ENCODE data around the gene ZDHHC16.

Gene ZDHHC16

GRCh38 chr10:97401455-97401919, 44.5 kb upstream of the ZDHHC16 start (continued):
- no peak for TF ChIP-seq ZNF404 (tag by site-specific recombination; IDR thresholded peaks at IDR 0.05)
- no peak for TF ChIP-seq ZNF37A (tag by site-specific recombination; IDR thresholded peaks at IDR 0.05)
- TF ChIP-seq WT1 (tag by site-specific recombination; IDR thresholded peaks at IDR 0.05), result peak; percentile 64; the same call in 1 of the 2 replicates
- TF ChIP-seq ZBTB10 (tag by site-specific recombination; IDR thresholded peaks at IDR 0.05), result no peak
- TF ChIP-seq ZIC2 (tag by site-specific recombination; IDR thresholded peaks at IDR 0.05), result no peak
- no peak for TF ChIP-seq SP3 (tag by site-specific recombination; IDR thresholded peaks at IDR 0.05)
- TF ChIP-seq, protein P1, sequence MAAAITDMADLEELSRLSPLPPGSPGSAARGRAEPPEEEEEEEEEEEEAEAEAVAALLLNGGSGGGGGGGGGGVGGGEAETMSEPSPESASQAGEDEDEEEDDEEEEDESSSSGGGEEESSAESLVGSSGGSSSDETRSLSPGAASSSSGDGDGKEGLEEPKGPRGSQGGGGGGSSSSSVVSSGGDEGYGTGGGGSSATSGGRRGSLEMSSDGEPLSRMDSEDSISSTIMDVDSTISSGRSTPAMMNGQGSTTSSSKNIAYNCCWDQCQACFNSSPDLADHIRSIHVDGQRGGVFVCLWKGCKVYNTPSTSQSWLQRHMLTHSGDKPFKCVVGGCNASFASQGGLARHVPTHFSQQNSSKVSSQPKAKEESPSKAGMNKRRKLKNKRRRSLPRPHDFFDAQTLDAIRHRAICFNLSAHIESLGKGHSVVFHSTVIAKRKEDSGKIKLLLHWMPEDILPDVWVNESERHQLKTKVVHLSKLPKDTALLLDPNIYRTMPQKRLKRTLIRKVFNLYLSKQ (tag by site-specific recombination; IDR thresholded peaks at IDR 0.05; ENCODE audit: borderline replicate concordance), result no peak
- 0 out of 2 replicates have a peak, but pooled peaks have one; percentile 30 for TF ChIP-seq ZNF391 (tag by site-specific recombination; IDR thresholded peaks at IDR 0.05; ENCODE audit: borderline replicate concordance, low read depth)
- no peak for TF ChIP-seq ZNF184 (tag by site-specific recombination; IDR thresholded peaks at IDR 0.05)
- TF ChIP-seq ZBTB26 (tag by site-specific recombination; optimal IDR thresholded peaks at IDR 0.05), result no peak
- TF ChIP-seq ZXDB (tag by site-specific recombination; IDR thresholded peaks at IDR 0.05), result no peak; the same call in 1 of the 2 replicates
- no peak for TF ChIP-seq ZNF501 (tag by site-specific recombination; IDR thresholded peaks at IDR 0.05)

- Histone ChIP-seq H3K27ac (ENCODE audit: extremely low read depth, low read depth, low read length) (no peak overlapping the region), H3K4me1 (ENCODE audit: control insufficient read depth, insufficient read depth, low read length) (0 out of 2 replicates have a peak, but pooled peaks cover 4% of the 10 kb centered on the region), H3K4me3 (ENCODE audit: low read depth, low read length) (no peak overlapping the region), H3K36me3 (ENCODE audit: control insufficient read depth in 2 of 2, insufficient read depth in 1 of 2, low read length in 2 of 2) (peaks cover 0 to under 1% of the 10 kb centered on the region in 2 experiments; a peak in 1 of 3 replicates), H3K9me3 (ENCODE audit: control insufficient read depth, insufficient read depth, low read depth, low read length) (no peaks in the 10 kb centered on the region)
- ChIA-PET CTCF (no interaction called here), POLR2A (interaction anchor here (0.7 kb wide), 1 partner anchor 23 kb away, joined by 3 read pairs; no protein-coding TSS in a partner anchor)
- no peak for TF ChIP-seq ZNF621 (tag by site-specific recombination; IDR thresholded peaks at IDR 0.05)
- TF ChIP-seq ZNF184 (tag by site-specific recombination; IDR thresholded peaks at IDR 0.05), result peak; percentile 94
- TF ChIP-seq ZNF837 (tag by site-specific recombination; IDR thresholded peaks at IDR 0.05), result no peak
- no peak for TF ChIP-seq SALL2 (tag by site-specific recombination; IDR thresholded peaks at IDR 0.05; ENCODE audit: borderline replicate concordance)
These were observed 41.9 kb upstream of the ZDHHC16 start for GRCh38 chr10:97404044-97404443.

DNA sequence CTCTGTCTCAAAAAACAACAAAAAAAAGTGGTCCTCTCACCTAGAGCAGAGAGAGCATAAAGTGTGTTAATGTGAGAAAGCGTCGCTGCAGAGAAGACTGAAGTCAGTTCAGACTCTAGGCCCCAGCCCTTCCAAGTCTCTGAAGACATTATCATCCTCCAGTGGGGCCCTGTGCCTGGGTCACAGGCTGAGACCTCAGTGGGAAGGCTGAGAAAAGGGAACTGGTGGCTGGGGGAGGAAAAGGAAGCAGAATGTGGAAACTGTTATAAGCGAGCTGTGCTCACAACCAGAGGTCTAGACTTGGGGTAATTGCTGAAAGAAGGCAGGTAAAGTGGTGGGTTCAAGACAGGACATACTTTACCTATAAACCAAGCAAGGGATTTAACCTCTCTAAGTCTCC, 39.9 kb upstream of the ZDHHC16 start:
- ChIA-PET CTCF (interaction anchor here (0.6 to 1.0 kb wide), 11 partner anchors 15 to 1007 kb away, joined by 3 to 7 read pairs (median 4); no protein-coding TSS in a partner anchor), POLR2A (no interaction called here)
- H3K36me3 ChIP-seq (ENCODE audit: control insufficient read depth in 2 of 2, insufficient read depth in 1 of 2, low read length in 2 of 2), result no peaks in the 10 kb centered on the region
- no peak overlapping the region for H3K27ac ChIP-seq (ENCODE audit: extremely low read depth, low read depth, low read length)
- no peak overlapping the region for H3K4me3 ChIP-seq (ENCODE audit: low read depth, low read length)
- no peaks in the 10 kb centered on the region for H3K9me3 ChIP-seq (ENCODE audit: control insufficient read depth, insufficient read depth, low read depth, low read length)
- H3K4me1 ChIP-seq (ENCODE audit: control insufficient read depth, insufficient read depth, low read length), result no peaks in the 10 kb centered on the region
- no peak for TF ChIP-seq OSR2 (tag by site-specific recombination; IDR thresholded peaks at IDR 0.05)
- TF ChIP-seq ZNF658 (tag by site-specific recombination; IDR thresholded peaks at IDR 0.05), result no peak
- TF ChIP-seq KLF10 (tag by site-specific recombination; IDR thresholded peaks at IDR 0.05), result no peak
- no peak for TF ChIP-seq ZBTB44 (tag by site-specific recombination; IDR thresholded peaks at IDR 0.05)
- no peak for TF ChIP-seq WT1 (tag by site-specific recombination; IDR thresholded peaks at IDR 0.05)
- TF ChIP-seq ZNF623 (tag by site-specific recombination; IDR thresholded peaks at IDR 0.05), result no peak
- TF ChIP-seq, protein P2, sequence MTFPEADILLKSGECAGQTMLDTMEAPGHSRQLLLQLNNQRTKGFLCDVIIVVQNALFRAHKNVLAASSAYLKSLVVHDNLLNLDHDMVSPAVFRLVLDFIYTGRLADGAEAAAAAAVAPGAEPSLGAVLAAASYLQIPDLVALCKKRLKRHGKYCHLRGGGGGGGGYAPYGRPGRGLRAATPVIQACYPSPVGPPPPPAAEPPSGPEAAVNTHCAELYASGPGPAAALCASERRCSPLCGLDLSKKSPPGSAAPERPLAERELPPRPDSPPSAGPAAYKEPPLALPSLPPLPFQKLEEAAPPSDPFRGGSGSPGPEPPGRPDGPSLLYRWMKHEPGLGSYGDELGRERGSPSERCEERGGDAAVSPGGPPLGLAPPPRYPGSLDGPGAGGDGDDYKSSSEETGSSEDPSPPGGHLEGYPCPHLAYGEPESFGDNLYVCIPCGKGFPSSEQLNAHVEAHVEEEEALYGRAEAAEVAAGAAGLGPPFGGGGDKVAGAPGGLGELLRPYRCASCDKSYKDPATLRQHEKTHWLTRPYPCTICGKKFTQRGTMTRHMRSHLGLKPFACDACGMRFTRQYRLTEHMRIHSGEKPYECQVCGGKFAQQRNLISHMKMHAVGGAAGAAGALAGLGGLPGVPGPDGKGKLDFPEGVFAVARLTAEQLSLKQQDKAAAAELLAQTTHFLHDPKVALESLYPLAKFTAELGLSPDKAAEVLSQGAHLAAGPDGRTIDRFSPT (tag by site-specific recombination; IDR thresholded peaks at IDR 0.05), result no peak
- TF ChIP-seq ZNF2 (tag by site-specific recombination; IDR thresholded peaks at IDR 0.05), result no peak
- TF ChIP-seq KLF9 (tag by site-specific recombination; IDR thresholded peaks at IDR 0.05; ENCODE audit: low read depth), result no peak
